ENCODE measurements around the gene ZXDC.

The ZXDC gene

DNA sequence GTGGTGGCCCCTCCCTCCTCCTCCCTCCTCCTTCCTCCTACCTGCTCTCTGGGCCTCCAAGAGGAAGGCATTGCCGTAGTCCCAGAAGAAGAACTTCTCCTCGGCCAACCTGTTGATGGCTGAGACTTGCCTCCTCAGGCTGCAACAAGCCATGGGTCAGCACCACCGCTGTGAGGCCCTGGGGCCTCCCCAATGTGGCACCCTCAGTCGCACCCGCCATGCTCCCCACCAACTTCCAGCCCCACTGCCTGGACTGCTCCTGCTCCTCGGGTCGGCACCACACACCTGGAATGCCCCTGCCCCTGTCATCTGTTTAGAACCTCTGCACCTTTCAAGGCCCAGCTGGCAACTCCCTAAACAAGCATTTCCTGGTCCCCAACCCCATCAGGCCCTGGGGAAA, 24.3 kb upstream of the ZXDC start:
- peaks cover 11% of the 10 kb centered on the region for H3K4me1 ChIP-seq (ENCODE audit: insufficient read depth, insufficient read length)
- H3K9ac ChIP-seq (ENCODE audit: insufficient read length, low read depth): no peak overlapping the region
- H3K9me3 ChIP-seq (ENCODE audit: insufficient read depth, low read length): no peaks in the 10 kb centered on the region
- no peaks in the 10 kb centered on the region for H3K27me3 ChIP-seq (ENCODE audit: insufficient read depth, insufficient read length)
- TF ChIP-seq YY1 (IDR thresholded peaks at IDR 0.05; ENCODE audit: insufficient read depth, insufficient read length): no peak
- no peak for TF ChIP-seq ZNF274 (IDR thresholded peaks at IDR 0.05; ENCODE audit: low read depth, low read length)
- no peak for TF ChIP-seq SUZ12 (IDR thresholded peaks at IDR 0.05; ENCODE audit: extremely low read depth, insufficient read depth, insufficient read length)
- H3K4me3 ChIP-seq (ENCODE audit: insufficient read length, low read depth): no peak overlapping the region
- no peak for DNase-seq (ENCODE audit: low read depth, low spot score)
- H3K36me3 ChIP-seq (ENCODE audit: insufficient read depth, insufficient read length, low read length): no peaks in the 10 kb centered on the region

DNA sequence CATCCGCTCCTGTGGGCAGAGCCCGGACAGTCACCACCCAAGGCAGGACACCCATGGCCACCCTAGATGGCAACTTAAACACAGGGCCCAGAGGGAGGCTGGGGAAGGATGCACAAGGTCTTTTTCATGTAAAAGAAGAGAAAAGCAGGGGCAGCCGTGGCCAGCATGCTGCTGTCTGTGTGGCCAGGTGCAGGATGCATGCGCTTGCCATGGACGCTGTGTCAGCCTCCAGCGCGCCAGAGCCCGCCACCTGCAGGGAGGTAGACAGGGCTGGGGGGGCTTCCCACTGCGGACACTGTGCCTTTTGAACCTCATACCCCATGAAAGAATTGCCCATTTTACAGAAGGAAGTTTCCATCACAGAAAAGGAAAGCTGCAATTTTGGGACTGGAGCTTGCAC, 23.7 kb upstream of the ZXDC start:
- DNase-seq (ENCODE audit: low read depth, low spot score): no peak
- no peaks in the 10 kb centered on the region for H3K36me3 ChIP-seq (ENCODE audit: insufficient read depth, insufficient read length, low read length)
- no peaks in the 10 kb centered on the region for H3K9me3 ChIP-seq (ENCODE audit: insufficient read depth, low read length)
- H3K4me3 ChIP-seq (ENCODE audit: insufficient read length, low read depth): no peak overlapping the region
- TF ChIP-seq SUZ12 (IDR thresholded peaks at IDR 0.05; ENCODE audit: extremely low read depth, insufficient read depth, insufficient read length): no peak
- no peak for TF ChIP-seq YY1 (IDR thresholded peaks at IDR 0.05; ENCODE audit: insufficient read depth, insufficient read length)
- TF ChIP-seq ZNF274 (IDR thresholded peaks at IDR 0.05; ENCODE audit: low read depth, low read length): no peak
- H3K4me1 ChIP-seq (ENCODE audit: insufficient read depth, insufficient read length): peaks cover 11% of the 10 kb centered on the region
- H3K27me3 ChIP-seq (ENCODE audit: insufficient read depth, insufficient read length): no peaks in the 10 kb centered on the region
- H3K9ac ChIP-seq (ENCODE audit: insufficient read length, low read depth): no peak overlapping the region

- no peaks in the 10 kb centered on the region for H3K36me3 ChIP-seq (ENCODE audit: insufficient read depth, insufficient read length, low read length)
- TF ChIP-seq SUZ12 (IDR thresholded peaks at IDR 0.05; ENCODE audit: extremely low read depth, insufficient read depth, insufficient read length) (no peak), YY1 (IDR thresholded peaks at IDR 0.05; ENCODE audit: insufficient read depth, insufficient read length) (no peak), ZNF274 (IDR thresholded peaks at IDR 0.05; ENCODE audit: low read depth, low read length) (no peak)
- DNase-seq (ENCODE audit: low read depth, low spot score): no peak
- H3K9ac ChIP-seq (ENCODE audit: insufficient read length, low read depth): no peak overlapping the region
- H3K27me3 ChIP-seq (ENCODE audit: insufficient read depth, insufficient read length): no peaks in the 10 kb centered on the region
- peaks cover 11% of the 10 kb centered on the region for H3K4me1 ChIP-seq (ENCODE audit: insufficient read depth, insufficient read length)
- H3K4me3 ChIP-seq (ENCODE audit: insufficient read length, low read depth): no peak overlapping the region
- no peaks in the 10 kb centered on the region for H3K9me3 ChIP-seq (ENCODE audit: insufficient read depth, low read length)
Observed at GRCh38 chr3:126498929-126499328, 23.2 kb upstream of the ZXDC start.

- no peak for DNase-seq (ENCODE audit: low read depth, low spot score)
- H3K27me3 ChIP-seq (ENCODE audit: insufficient read depth, insufficient read length): no peaks in the 10 kb centered on the region
- H3K4me1 ChIP-seq (ENCODE audit: insufficient read depth, insufficient read length): peaks cover 11% of the 10 kb centered on the region
- no peak overlapping the region for H3K9ac ChIP-seq (ENCODE audit: insufficient read length, low read depth)
- TF ChIP-seq YY1 (IDR thresholded peaks at IDR 0.05; ENCODE audit: insufficient read depth, insufficient read length) (no peak), SUZ12 (IDR thresholded peaks at IDR 0.05; ENCODE audit: extremely low read depth, insufficient read depth, insufficient read length) (no peak)
- H3K9me3 ChIP-seq (ENCODE audit: insufficient read depth, low read length): no peaks in the 10 kb centered on the region
- no peak overlapping the region for H3K4me3 ChIP-seq (ENCODE audit: insufficient read length, low read depth)
- H3K36me3 ChIP-seq (ENCODE audit: insufficient read depth, insufficient read length, low read length): no peaks in the 10 kb centered on the region
Observed at GRCh38 chr3:126498461-126498860, 22.8 kb upstream of the ZXDC start.

DNA sequence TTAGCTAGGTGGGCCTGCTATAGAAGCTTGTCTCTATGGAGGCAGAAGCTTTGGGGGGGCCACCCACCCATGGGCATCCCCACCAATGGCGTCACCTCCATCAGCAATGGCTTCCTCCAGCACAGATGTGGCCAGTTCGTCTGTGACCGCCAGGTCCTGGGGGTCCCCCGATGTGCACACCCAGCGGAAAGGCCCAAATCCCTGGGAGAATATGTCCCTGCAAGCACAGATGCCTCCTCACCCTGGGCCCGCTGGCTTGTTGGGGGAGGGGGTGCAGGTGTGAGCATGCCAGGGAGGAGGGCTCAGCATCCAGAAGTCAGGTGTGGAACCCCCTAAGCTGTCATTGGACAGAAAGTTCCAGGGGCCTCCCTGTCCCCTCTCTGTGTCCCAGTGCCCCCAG, 22.3 kb upstream of the ZXDC start:
- no peaks in the 10 kb centered on the region for H3K36me3 ChIP-seq (ENCODE audit: insufficient read depth, insufficient read length, low read length)
- no peak for TF ChIP-seq YY1 (IDR thresholded peaks at IDR 0.05; ENCODE audit: insufficient read depth, insufficient read length)
- no peak for TF ChIP-seq ZNF274 (IDR thresholded peaks at IDR 0.05; ENCODE audit: low read depth, low read length)
- no peak for TF ChIP-seq SUZ12 (IDR thresholded peaks at IDR 0.05; ENCODE audit: extremely low read depth, insufficient read depth, insufficient read length)
- H3K9ac ChIP-seq (ENCODE audit: insufficient read length, low read depth): no peak overlapping the region
- no peaks in the 10 kb centered on the region for H3K9me3 ChIP-seq (ENCODE audit: insufficient read depth, low read length)
- H3K4me1 ChIP-seq (ENCODE audit: insufficient read depth, insufficient read length): peaks cover 11% of the 10 kb centered on the region
- no peak for DNase-seq (ENCODE audit: low read depth, low spot score)
- H3K27me3 ChIP-seq (ENCODE audit: insufficient read depth, insufficient read length): no peaks in the 10 kb centered on the region
- H3K4me3 ChIP-seq (ENCODE audit: insufficient read length, low read depth): no peak overlapping the region

GRCh38 chr3:126496894-126497850, 21.5 kb upstream of the ZXDC start:
- Histone ChIP-seq H3K4me3 (ENCODE audit: insufficient read length, low read depth) (no peak overlapping the region), H3K4me1 (ENCODE audit: insufficient read depth, insufficient read length) (peaks cover 11% of the 10 kb centered on the region), H3K27me3 (ENCODE audit: insufficient read depth, insufficient read length) (no peaks in the 10 kb centered on the region), H3K9me3 (ENCODE audit: insufficient read depth, low read length) (no peaks in the 10 kb centered on the region), H3K36me3 (ENCODE audit: insufficient read depth, insufficient read length, low read length) (no peaks in the 10 kb centered on the region), H3K9ac (ENCODE audit: insufficient read length, low read depth) (no peak overlapping the region)
- TF ChIP-seq ZNF274 (IDR thresholded peaks at IDR 0.05; ENCODE audit: low read depth, low read length): no peak
- no peak for DNase-seq (ENCODE audit: low read depth, low spot score)

- Histone ChIP-seq H3K9me3 (ENCODE audit: insufficient read depth, low read length) (no peaks in the 10 kb centered on the region), H3K36me3 (ENCODE audit: insufficient read depth, insufficient read length, low read length) (no peaks in the 10 kb centered on the region), H3K27me3 (ENCODE audit: insufficient read depth, insufficient read length) (no peaks in the 10 kb centered on the region), H3K4me3 (ENCODE audit: insufficient read length, low read depth) (no peak overlapping the region), H3K9ac (ENCODE audit: insufficient read length, low read depth) (no peak overlapping the region), H3K4me1 (ENCODE audit: insufficient read depth, insufficient read length) (peaks cover 16% of the 10 kb centered on the region)
- TF ChIP-seq ZNF274 (IDR thresholded peaks at IDR 0.05; ENCODE audit: low read depth, low read length): no peak
- TF ChIP-seq YY1 (IDR thresholded peaks at IDR 0.05; ENCODE audit: insufficient read depth, insufficient read length): no peak
- TF ChIP-seq SUZ12 (IDR thresholded peaks at IDR 0.05; ENCODE audit: extremely low read depth, insufficient read depth, insufficient read length): no peak
- DNase-seq (ENCODE audit: low read depth, low spot score): no peak
Observed at GRCh38 chr3:126495786-126496185, 20.1 kb upstream of the ZXDC start.
